HG02798 (cell line): Measurements from ENCODE around the gene PKP4.

Experiments used
- ATAC-seq: cut with Tn5 transposase; IDR thresholded peaks from one replicate; pipeline ENCODE4 v1.9.1; 2021; ENCODE audit warnings: mild to moderate bottlenecking; ENCODE audit not compliant: unreplicated experiment, poor library complexity

PKP4 gene

DNA sequence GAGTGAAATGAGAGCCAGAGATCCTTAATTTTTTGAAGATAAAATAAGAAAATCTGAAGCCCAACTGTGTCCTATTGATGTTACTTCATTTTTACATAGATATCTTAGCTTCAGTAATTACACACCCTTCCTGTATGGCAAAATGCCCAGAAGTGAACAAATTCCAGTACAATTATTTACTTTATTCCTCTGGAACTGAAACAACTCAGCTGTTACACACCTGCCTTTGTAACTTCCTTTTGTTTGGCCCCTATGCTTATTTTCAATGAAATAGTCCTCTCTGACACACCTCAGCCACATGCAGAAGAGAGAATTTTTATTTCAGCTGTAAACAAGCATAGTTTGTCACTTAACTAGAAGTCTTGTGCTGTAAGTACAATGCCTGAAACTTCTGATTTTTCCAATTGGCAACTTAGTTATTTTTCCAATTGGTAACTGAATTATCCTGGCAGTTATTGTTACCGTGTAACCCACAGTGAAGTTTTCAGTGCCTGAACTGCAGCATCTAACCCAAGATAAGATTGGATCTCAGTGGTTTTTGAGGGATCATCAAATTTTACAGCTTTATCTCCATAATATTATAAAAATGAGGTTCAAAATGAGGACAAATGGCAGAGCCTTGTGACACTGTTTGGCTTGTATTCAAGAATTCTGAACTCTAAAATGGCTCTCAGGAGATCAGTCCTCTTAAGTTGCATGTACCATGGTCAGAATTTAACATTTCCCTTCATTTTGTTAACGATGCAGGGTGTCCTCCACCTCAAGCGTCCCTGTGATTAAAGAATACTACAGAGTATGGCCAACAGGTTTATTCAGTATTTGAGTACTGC lies 82.6 kb downstream of the PKP4 start:
- no peak for ATAC-seq

DNA sequence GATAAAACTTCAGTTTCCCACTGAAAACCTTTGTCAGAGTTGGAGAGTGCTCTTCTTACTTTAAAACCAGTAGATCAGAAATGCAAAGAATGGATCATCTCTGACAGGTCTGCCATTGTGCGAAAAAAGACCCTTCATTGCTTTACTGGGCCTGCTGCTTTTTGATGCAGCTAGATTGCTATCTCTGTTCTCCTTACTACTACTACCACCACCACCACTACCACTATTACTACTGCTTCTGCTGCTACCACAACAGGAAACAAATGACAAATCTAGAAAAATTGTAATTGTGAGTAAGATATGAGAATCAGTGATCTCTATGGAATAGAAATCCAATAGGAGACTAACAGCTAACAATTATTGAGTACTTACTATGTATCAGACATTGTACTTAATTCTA lies 85.8 kb downstream of the PKP4 start:
- no peak for ATAC-seq

DNA sequence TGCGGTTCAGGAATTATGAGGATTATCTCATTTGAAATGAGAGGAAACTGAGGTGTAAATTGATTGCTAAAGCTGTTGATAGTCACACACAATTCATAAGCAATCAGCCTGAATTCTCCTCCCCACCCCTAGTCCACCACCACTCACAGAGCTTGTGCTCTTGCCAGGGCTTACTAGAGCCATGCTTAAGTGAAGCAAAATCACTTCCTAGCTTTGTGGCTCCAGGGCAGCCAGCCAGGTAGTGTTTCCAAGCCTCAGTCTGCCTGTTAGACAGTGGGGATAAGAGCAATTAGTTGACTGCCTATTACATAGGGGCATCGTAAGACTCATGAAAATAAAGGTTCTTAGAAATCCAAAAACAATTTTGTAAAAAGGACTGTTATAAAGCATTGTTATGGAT lies 87.2 kb downstream of the PKP4 start:
- no peak for ATAC-seq

DNA sequence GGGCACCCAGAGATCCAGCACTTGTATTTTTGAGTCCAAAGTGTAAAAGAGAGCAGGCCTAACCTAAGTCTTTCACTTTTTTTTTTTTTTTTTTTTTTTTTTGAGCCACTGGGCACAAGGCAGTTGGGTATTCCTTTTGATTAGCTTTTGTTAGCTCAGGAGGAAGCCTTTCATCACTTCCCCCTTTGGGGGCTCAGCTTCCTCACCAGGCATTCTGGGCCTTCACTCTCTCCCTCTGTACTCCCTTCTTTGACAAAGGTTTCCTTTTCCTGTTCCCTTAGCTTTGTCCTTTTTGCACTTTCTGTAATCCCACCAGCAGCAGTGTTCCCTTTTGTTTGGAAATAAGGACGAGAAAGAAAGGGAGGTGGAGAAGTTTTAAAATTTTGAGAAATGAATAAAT lies 88.2 kb downstream of the PKP4 start:
- ATAC-seq, result no peak

DNA sequence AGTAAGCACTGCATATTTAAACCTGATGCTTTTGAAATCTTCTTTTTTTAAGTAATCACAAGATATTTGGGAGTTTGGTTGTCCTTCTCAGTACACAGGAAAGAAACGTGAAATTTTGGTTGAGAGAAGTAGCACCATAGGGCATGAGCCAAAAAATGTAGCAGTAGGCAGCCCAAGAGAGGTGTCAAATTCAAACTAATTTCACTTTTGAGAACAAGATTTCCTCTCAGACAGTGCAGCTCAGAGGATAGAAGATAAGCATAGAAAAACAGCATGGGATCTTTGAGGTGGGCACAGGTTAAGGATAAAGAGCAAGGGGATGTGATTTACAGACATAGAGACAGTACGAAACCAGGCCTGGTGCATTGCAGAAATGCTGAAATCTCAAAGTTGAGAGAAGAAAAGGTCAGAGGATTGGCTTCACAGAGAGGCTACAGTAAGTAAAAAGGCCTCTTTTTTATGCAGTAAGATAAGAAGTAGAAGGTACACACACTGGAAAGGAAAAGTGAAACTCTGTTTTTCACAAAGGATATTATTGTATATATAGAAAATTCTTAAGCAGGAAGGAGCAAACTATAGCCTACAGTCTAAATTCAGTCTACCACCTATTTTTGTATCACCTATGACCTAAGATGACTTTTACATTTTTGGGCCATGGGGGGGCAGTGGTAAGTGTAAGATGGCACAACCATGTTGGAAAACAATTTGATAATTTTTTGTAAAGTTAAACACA lies 89.8 kb downstream of the PKP4 start:
- peak; percentile 68 for ATAC-seq

DNA sequence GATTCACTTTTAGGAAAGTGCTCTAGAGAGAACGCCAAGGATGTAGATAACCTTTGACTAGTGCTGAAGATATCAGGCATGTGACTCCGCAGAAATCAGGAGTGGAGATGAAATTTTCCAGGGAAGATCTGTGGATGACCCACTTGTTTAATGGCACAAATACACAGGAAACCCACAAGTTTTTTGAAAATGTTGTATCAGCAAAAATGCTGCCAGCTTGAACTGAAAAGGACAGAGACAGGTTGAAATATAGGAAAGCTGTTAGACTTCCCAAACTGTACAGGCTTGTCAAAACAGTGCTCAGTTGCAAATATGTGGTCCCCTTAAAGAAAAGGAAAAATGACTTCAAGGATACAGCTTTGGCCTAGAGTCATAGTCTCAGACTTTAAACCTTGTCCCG lies 96.5 kb downstream of the PKP4 start:
- ATAC-seq, result no peak

DNA sequence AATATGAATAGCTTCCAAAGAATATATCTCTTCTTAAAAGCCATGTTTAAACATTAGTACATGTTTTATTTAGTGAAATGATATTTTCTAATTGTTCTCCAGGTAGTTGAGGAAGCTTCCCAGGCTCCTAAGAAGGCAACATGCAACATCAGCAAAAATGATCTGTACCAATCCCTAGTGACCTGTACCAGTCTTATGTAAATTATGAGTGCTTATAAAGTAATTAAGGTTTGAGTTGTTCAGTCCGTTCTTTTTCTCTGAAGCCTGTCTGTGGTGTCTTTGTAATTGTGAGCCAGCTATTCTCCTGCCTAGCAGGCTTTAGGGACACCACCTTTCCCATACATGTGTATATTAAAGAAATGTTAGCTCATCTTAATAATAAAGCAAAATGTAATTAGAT lies 98.2 kb downstream of the PKP4 start:
- no peak for ATAC-seq

DNA sequence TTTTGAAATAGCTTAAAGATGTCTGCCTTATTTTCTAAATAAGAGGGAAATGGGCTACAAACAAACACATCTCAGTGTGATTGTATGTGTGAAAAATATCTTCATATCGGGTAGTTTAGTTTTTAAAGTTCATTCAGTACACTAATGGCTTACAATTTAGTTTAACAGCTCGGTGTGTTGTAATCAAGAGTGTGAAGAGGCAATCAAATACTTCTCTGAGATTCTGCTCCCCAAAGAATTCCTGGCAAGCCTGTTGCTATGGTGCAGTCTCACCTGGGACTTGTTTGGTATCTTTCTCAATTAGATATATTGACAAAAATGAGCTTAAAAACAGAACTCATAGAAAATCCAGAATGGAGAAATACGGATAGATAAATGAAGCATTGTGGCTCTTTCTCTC lies 99.4 kb downstream of the PKP4 start:
- ATAC-seq, result no peak

DNA sequence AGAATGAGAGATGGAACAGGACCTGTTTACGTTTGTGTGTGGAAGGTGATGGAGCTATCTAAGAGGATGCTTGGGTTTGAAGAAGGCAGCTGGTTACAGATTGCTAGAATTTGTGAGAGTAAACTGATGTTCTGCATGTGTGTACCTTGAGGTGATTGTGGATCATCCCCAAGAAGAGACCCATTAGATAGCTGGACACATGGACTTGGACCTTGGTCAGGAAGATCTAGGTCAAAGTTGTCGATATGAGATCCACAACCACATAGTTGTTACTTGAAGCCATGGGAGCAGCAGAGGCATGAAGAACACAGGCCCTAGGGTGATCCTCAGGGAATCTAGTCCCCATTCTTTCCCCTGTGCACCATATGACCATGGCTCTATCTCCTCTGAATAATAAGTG lies 101.0 kb downstream of the PKP4 start:
- no peak for ATAC-seq

DNA sequence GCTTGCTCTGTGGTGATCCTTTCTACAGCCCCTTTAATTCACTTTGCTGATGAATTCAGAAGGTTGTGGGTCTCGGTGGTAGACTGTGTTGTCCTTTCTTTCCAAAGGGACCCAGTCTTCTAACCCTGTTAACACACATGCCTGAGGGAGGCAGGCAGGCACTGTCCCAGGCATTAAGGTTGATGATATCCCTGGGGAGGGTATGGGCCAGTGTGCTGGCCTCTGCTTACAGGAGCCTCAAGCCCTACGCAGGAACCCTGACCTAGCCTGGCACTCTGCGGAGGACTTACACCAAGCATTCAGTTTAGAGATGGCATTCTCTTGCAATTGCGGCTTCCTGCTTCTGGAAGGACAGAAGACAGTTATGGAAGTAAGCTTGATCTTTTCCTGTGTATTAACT lies 102.5 kb downstream of the PKP4 start:
- ATAC-seq, result no peak

DNA sequence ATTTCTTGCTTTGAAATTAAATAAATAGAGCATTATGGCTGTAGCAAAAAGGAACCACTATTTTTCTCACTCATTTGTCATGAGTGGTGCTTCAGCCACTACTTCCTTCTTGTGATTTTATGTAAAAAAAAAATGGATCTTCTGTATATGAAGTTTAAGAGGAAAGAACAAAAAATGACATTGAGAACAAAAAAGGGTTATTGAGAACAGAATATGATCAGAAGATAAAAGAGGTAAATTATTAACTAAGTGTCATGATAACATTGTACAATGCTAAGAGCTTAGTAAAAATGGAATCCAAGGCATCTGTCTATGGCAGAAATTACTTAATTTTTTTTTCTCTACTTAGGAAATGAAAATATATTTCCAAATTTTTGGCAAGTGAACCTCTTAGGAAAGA lies 103.5 kb downstream of the PKP4 start:
- no peak for ATAC-seq

DNA sequence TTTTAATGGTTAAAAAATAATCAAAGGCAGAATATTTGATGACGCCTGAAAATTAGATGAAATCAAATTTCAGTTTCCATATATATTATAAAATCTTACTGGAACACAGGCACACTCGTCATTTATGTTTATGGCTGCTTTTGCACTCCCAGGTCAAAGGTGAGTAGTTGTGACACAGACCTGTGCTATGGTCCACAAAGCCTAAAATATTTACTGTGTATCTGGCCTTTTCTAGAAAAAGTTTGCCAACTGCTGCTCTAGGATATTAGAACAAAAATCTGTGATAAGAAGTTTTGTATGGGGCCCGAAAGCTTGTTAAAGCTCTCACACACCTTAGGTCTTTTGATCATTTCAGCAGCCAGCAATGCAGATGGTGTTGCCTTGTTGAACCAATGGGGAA lies 104.3 kb downstream of the PKP4 start:
- no peak for ATAC-seq

DNA sequence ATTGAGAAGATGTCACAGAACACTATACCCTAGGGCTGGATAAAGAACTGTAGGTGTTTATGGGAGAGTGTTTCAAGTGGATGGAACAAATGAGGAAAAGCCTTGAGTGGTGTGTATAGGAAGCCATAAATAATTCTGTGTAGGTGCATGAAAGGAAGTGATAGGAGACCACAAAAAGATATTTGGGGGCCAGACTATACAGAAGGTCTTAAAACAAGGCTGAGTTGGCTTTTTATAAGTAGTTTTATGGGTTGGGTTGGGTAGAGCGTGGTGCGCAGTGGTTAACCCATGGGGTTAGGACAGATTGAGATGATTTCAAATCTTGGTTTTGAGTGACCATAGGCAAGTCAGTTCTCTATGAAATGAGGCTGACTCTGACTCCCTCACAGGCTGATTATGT lies 110.5 kb downstream of the PKP4 start:
- ATAC-seq, result no peak

DNA sequence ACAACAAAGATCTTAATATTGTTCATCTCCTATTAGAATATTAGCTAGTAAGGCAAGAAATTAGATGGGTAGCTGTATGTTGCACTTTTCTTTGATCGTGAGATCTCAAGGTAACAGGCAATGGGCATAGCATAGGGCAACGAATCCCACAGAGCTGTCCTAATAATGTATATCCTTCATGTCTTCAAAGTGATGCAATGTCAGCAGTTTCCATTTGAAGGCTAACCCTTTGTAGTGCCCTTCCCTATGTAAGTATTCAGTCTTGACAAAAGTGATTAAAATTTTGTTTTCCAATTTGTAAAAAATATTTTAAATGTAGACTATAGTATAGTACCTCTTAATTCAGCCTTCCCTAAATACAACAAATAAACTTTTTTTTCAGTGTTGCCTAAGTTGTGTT lies 112.5 kb downstream of the PKP4 start:
- ATAC-seq, result no peak

DNA sequence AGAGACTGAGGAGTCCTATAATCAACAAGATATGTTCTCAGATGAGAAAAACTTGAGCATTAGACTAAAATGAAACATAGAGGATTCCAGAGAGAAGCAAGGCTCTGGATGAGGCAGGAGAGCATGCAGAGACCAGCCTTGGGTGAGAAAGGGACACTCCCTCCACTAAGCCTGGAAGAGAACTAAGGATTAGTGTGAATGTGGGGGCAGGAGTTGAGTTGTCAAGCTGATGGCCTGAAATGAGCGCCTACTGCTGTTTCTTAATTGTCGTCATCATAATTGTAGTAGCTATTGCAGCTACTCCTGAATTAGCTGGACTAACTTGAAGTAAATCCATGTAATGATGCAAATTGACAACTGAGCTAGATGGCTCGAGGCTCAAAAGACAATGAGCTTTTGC lies 114.1 kb downstream of the PKP4 start:
- no peak for ATAC-seq

DNA sequence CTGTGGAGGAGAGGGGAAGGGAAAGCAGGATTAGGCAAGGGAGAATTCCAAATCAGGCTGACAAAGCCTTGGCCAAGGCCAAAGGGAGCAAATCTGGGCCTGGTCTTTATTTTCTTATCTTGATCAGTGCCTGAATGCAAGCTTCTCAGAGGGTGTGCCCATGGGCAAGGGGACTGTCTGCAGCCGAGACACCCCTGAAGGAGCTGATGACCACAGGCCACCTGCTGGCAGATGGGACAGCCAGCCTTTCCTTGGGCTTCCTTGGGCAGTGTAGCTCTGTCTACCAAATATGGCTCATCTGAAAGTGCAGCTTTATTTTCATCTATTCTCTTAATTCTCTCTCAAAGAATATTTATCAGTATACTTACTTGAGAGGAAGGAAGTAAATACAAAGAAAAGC lies 117.0 kb downstream of the PKP4 start:
- no peak for ATAC-seq

DNA sequence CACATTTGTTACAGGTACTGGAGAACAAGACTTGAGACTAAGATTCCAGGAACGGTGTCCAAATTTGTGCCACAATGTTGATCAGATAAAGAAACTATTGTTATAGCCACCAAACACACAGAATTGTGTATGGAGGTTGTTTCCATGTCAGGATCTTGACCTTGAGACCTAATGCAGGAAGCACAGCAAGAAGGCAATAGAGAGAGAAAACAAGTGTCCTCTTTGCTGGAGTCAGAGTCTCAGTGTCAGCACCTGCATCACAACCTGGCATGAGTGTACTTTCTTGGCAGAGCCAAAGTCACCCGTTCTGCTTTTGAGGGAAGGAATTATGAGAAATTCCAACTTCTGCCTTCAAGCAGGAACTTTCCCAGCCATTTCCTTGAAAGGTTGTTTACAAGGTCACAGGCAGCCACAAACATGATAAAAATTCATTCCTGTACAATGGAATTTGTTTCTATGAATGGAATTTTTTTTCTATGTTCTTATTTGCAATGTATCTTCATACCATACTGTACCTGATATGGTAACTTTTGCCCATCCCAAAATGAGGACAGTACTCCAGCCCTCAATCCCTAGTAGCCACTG lies 118.4 kb downstream of the PKP4 start:
- ATAC-seq, result no peak

DNA sequence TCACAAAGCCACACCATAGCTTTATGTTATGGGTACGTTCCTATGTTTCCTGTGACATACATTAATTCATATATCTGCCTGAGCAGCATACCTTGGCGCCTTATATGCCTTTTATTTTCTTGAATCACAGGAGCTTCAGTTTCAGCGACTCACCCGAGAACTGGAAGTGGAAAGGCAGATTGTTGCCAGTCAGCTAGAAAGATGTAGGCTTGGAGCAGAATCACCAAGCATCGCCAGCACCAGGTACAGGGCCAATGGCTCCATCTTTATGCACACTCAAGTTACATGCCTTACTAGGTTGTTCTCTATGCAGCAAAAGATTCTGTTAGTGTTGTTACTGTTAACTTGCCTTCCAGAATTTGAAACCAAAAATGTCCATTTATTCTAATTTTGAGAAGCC lies 120.4 kb downstream of the PKP4 start:
- ATAC-seq, result no peak

DNA sequence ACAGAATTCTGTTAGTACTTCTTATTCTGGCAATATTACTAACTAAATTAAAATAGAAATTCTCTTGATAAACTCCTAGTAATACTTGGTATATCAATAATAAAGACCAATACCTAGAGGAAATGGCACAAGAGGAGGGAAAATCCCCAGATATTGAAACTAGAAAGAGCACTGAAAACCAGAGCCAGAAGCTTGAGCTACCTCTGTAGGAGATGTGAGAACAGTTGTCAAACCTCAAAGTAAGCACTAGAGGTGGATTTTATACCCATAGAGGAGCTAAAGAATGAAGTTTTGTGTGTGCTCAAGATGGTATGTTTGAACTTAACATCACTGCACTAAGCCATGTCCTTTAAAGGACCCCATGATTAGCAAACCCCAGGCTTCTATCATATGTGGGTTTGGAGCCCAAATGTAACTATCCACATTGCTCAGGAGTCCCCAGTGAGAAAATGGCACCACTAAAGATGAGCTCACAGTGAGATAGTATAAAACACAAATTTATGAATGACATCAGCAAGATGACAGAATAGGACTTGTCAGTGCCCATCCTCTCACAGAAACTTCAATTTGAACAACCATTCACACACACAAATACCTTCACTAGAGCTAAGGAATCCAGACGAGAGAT lies 122.1 kb downstream of the PKP4 start:
- peak; percentile 96 for ATAC-seq

DNA sequence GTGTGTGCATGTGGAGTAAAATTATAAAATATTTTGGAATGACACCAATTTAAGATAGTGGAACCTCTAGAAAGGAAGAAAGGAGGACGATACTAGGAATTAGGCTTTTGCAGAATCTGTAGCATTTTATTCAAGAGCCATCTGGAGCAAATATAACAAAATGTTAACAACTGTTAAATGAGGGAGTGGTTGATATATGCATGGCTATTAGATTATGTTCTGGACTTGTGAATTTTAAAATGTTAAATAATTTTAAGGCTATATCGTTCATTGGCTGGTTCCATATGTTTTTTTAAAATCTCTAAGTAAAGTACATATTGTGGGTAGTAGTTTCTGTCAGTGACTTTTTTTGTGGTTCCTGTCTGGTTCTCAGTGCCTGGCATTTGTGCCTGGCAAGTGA lies 123.2 kb downstream of the PKP4 start:
- ATAC-seq, result no peak

DNA sequence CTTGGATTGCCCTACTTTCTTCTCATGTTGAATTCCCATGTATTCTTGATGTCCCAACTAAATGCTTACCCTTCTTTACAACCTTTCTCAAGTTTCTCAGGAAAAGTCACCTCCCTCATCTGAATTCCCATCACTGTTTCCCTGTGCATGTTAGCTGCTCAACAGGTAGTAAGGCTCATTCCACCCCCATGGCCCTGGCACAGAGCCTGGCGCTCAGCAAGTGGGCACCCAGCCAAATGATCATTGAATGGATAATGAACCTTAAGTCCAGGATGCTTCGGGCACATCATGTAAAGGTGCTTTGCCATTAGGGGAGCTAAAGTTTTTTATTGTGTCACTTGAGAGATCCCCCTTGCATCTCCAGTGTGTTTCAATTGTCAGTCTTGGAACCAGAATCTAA lies 124.0 kb downstream of the PKP4 start:
- no peak for ATAC-seq
